Left kidney (tissue), 2 donors: ENCODE measurements around the gene FIGLA. TPM values are rescaled to one million over a fixed set of nuclear protein-coding genes. Genes with fewer than 3 reads are reported as not detected.
"Not testable (repeated sequence)": the region's sequence is repeated elsewhere in the genome, so short reads cannot be mapped to it uniquely, and the experiment has no call there.

Source experiments
- DNase-seq: peaks from one replicate; pipeline ENCODE4 v3.0.0-alpha.2; 2013
- polyA plus RNA-seq: library from polyadenylated mRNA; unstranded; fragments of 120-200 nt; gene quantifications from one replicate; pipeline ENCODE4 v1.2.1, GENCODE V29; 2013; ENCODE audit not compliant: insufficient read length

Gene FIGLA
- polyA plus RNA-seq, 1 donor: not detected

DNA sequence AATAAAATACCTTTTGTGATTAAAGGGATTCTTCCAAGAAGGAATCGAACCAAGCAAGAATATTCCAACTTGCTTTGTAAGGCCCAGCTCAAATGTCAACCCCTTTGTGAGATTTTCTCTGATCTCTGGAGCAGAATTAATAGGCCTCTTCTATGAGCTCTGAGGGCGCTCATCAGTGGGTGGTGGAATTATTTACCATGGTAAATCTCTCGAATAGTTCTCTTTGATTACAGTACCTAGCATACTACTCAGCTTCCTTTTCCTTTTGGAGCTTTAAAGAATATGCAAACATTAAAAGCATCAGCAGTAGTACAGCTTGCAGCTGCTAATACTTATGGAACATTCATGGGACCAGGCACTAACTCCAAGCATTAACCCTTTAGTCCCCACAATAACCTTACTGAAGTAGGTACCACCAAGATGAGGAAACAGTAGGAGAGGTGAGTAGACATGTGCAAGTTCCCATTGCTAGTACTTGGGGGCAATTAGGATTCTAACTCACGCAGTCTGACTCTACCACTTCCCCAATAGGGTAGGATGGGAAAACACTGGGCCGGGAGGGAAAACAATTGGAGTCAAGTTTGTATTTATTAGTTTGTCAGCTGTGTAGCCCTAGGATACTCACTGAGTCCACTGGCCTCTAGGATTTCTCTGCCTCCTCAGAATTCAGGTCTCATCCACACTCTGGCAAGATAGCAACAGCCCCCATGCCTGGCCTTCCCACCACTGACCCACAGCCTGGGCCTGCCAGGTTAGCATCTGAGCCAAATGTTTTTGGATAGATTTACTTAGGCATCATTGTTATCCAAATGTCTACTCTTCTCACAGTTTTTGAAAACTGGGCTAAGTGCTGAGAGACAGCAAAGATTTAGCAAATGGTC is 44.1 kb downstream of the FIGLA start:
- DNase-seq: no peak

DNA sequence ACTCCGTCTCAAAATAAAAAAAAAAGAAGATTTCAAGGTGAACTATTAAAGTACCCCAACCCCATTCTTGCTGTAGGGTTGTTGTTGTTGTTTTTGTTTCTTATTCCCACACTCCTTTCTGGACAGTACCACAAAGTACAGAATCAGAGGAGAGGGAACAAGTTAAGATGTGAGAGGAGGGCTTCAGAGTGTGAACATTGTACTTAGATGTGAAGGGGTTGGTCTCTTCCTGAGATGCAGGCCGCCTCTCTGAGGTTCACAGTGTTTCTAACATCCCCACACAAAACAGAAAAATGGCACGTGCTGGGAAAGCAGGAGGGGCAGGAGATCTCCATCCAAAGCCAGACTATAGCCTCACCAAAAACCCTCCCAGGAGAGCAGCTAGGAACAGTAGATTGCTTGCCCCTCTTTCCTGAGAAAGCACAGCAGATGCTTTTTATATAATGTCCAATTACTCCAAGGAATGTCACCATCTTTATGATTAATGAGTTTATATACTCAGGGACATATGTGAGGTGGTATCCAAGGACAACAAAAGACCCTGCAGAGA is 45.1 kb downstream of the FIGLA start:
- no peak for DNase-seq

DNA sequence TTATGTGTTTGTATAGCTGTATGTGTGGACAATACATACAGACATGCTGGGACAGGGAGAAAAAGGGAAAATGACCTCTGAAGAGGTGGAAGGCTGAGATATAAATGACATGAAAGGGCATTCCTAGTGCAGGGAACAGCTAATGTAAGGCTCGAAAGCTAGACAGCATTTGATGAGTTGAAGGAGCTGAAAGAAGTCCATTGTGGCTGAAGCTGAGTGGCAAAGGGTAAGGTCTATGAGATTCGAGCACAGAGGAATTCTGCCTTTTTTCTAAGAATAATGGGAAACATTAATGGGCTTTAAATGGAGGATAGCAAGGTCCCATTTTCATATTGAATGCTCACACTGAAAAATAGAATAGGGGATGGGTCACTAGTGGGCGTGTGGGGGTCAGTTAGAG is 46.0 kb downstream of the FIGLA start:
- no peak for DNase-seq

DNA sequence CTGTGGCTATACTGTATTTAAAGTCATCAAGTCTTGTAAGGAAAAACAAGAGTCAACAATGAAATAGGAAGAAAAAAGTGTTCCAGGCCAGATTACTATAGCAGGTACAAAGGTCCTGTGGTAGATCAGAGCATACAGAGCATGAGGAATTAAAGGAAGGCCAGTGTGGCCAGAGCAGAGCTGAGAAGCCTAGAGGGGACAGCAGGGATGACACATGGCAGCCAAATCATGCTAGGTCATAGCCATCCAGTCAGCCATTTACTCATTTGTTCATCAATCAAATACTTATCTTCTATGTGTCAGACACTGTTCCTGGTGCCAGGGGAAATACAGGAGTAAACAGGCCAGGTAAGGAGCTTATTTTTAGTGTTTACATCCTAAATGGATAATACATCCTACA is 46.8 kb downstream of the FIGLA start:
- DNase-seq: no peak

DNA sequence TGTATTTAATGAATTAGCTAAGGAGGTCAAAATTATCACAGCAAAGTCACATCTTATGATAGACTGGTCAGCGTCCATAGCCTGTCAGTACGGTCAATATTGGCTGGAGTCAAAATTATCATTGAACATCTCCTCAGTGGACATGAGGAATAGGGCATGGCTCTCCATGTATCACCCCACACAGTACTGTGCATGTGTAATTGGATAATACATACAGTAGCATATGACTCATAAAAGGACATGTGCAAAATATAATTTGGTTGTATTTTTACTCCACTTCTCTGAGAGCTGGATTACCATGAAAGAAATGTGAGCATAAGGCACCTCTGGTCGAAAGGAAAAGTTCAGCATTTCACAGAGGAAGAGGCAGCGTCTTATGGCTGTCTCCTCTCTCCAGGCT is 47.4 kb downstream of the FIGLA start:
- no peak for DNase-seq

DNA sequence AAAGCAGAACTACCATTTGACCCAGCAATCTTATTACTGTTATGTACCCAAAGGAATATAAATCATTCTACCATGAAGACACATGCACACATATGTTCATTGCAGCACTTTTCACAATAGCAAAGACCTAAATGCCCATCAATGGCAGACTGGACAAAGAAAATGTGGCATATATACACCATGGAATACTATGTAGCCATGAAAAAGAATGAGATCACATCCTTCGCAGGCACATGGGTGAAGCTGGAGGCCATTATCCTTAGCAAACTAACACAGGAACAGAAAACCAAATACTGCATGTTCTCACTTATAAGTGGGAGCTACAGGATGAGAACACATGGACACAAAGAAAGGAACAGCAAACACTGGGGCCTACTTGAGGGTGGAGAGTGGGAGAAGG is 51.0 kb downstream of the FIGLA start:
- not testable (repeated sequence) for DNase-seq

DNA sequence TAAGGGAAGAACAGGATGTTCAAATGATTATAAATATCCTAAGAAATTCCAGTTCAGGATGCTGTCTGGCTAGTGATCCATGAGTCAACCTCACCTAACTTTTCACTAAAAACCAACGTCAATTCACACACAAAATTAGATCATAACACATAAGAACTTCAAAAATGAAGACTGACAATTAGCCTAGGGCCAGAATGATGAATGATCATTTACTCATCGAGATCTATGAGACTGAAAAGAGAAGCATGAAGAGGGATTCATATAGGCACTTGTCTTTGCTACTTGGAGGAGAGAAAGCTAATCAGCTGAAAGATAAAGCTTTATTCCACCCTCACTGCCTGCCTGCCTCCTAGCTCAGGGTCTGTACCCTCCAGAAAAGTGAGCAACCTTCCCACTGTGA is 52.3 kb downstream of the FIGLA start:
- no peak for DNase-seq

DNA sequence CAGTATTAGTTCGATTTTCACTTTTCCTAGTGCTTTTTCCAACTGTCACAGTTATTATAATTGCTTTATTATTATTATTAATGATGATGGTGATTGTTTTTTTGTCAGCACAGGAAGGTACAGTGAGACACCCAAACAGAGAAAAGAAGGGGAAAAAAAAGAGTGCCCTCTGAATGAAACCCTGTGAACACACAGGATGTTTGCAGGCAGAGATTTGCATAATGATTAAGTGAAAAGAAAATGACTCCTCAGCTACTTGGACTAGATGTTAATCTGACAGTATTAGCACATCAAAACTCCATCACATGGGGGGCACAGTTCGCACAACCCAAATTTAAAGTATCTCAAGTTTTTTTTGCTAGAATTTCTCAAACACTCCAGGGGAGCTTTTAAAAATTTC is 55.4 kb downstream of the FIGLA start:
- DNase-seq: no peak

DNA sequence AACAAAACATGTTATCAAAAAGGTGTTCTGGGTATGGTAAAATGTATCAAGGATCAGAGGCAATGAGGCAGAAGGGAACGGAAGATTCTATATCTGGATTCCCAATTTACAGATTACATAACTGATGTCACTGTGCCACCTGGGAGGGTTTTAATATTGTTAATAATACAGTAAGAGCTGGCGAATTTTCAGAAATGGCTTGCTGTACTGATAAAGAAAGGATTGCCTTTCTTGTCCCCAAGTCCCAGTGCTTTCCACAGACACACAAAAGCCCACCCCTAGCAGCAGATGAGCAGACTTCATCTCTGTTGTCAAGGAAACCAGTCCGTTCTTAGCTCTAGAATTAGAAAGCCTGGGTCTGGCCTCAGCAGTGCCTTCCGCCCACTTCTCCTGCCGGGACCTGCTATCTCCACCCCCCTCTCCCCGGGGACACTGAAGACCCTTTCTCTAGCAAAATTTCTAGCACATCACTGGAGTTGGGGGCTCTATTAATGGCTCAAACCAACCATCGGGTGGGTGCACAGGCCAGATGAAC is 56.7 kb downstream of the FIGLA start:
- DNase-seq: no peak

DNA sequence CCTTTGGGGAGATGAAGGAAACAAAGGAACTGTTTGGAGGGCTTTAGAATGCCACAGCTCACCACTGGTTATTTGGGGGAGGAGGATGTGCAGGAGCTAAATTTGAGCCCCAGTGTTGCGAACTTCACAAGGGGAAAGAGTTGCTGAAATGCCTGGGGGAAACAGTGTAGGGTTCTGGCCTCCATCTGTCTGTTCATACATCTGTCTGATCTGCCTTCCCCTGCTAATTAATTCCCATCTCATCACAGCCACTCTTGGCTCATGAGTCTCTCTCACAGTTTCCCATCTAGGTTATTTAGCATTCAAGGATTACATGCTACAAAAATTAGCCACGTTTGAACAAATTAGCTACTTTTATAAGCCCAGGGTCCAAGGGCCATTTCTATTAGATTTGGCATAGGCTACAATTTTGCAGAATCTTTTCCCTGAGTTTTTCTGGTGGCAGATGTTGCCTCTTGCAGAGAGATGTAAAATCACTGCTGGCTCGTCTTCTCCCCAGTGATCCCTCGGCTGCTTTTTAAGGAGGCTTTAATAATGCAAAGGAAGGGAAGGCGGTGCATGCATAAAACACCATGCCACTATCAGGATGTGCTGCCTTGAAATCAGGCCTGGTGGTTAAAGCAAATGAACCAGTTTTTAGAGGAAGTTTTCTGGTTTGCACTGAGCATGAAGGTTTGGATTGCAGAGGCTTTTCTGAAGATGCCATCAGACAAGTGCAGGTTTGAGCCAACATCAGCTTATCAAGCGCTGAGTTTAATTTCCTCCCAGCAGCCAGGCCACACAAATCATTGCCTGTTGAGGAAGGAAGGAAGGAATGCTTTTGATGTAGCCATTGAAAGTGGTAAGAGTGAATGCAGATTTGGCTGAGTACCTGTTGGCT is 57.4 kb downstream of the FIGLA start:
- DNase-seq: no peak

DNA sequence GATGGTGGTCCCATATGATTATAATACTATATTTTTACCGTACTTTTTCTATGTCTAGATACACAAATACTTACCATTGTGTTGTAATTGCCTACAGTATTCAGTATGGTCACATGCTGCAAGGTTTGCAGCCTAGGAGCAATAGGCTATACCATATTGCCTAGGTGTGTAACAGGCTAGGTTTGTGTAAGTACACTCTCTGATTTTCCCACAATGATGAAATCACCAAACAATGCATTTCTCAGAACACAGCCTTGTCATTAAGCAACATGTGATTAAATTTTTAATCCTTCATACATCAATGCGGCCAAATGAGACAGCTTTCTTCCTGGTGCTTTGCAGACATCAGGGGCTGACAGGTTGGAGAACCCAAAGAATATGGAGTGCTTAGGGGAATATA is 59.7 kb downstream of the FIGLA start:
- DNase-seq: no peak

DNA sequence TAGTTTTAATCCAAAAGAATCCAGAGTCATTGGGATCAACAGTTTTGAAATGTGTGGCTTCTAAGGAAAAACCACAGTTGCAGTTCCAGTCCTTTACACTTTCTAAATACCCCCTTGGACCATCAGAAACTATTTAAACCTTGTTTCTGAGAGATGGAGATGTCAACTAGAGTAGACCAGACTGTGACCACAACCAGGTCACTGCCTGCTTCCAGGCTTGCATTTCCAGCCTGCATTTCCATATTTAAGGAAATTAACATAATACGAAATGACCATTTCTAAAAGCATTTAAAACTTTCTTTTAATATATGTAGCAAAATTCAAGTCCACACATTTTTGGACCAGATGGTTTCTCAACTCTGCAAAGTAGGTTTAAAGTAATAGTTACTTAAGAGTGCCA is 60.8 kb downstream of the FIGLA start:
- no peak for DNase-seq

DNA sequence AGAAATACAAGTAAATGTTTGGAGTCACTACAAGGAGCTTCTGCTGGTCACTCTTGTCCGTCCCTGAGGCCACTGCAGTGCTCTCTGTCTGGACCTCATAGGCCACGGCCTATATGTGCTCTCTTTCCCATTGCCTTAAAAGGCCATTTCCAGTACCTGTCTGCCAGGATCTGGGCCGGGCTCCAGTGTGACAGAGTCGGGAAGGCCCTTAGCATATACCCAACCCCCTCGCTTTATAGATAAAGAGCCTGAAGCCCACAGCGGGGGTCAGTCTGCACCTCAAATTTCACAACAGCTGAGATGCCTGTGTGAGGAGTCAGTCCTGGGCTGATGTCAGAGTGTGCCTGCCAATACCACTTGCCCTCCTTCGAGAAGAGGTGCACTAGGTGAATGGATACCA is 62.3 kb downstream of the FIGLA start:
- no peak for DNase-seq

Other genes with a start within 250 kb of the FIGLA start
- gene TGFA, start 236.8 kb downstream of the FIGLA start, polyA plus RNA-seq: 19.4 TPM
- 6.0 TPM for gene ADD2, start 22.4 kb downstream of the FIGLA start, polyA plus RNA-seq
- 0.12 TPM for gene CLEC4F, start 30.0 kb upstream of the FIGLA start, polyA plus RNA-seq
- not detected for gene CD207, start 45.2 kb upstream of the FIGLA start, polyA plus RNA-seq
- gene VAX2, start 109.9 kb upstream of the FIGLA start, polyA plus RNA-seq: 0.71 TPM
- gene ATP6V1B1, start 145.3 kb upstream of the FIGLA start, polyA plus RNA-seq: 58.5 TPM
- 0.90 TPM for gene ANKRD53, start 188.0 kb upstream of the FIGLA start, polyA plus RNA-seq
- gene TEX261, start 204.2 kb upstream of the FIGLA start, polyA plus RNA-seq: 62.1 TPM